ENCODE results near the gene SYNE3.
"Not testable (repeated sequence)": the region's sequence is repeated elsewhere in the genome, so short reads cannot be mapped to it uniquely, and the experiment has no call there.

SYNE3 gene

DNA sequence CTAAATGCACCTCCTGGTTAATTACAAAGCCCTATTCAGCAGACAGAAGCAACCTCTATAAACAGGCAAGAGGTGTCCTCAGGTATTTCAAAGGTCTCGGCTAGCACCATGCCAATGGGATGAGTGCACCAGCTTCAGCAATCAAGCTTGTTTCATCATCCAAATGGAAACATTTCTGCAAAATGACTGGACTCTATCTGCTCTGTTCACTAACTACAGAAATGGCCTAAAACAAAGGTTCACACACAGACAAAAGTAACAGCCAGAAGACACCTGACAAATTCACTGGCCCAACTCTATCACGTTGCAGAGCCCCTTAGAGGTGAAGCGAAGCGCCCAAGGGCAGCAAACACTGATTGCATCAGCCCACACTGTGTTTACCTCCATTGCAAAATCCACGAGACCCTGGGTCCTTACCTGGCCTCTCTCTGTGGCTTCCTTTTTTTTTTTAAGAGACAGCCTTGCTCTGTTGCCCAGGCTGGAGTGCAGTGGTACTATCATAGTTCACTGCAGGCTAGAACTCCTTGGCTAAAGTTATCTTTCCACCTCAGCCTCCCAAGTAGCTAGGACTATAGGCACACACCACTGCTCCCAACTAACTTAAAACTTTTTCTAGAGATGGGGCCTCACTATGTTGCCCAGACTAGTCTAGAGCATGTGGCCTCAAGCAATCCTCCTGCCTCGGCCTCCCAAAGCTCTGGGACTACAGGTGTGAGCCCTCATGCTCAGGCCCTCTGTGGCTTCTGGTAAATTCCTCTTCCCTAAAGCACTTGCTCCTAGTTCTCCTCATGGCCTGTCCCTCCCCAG, 8.5 kb upstream of the SYNE3 start:
- no peak for DNase-seq (ENCODE audit: low read depth in 2 of 2)

DNA sequence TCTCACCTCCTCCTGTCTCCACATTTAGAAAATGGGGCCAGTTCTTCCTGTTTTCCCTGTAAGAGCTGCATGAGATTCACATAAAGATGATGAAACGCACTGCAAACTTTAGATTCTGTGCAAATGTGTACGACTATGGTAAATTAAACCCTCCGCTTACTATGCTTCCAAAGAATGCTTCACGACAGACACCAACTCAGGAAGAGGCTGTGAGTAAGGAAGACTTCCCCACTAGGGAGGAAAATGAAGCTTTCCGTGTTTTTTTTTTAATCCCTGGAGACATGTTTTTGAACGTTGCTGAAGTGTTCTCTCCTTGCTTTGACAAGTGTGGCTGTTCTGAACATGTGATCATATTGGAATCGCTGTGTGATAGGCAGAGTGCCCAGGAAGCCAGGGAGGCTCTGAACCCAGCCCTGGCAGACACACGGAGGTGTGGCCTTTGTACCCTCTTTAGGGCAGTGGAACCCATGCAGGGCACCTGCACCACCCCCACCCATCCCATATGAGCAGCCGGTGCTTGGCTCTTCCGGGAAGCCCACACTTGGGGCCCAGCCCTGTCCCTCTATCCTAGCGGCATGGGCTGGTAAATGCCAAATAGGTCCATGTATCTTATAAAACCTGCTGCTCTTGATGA, 7.5 kb upstream of the SYNE3 start:
- no peak for DNase-seq (ENCODE audit: low read depth in 2 of 2)

- no peak for DNase-seq (ENCODE audit: low read depth in 2 of 2)
Measured at GRCh38 chr14:95523051-95523814, 6.8 kb upstream of the SYNE3 start.

- DNase-seq (ENCODE audit: low read depth in 2 of 2) = no peak
Measured at GRCh38 chr14:95522556-95522955, 6.1 kb upstream of the SYNE3 start.

GRCh38 chr14:95522116-95522515, 5.7 kb upstream of the SYNE3 start:
- DNase-seq (ENCODE audit: low read depth in 2 of 2) = no peak

- DNase-seq (ENCODE audit: low read depth in 2 of 2) = no peak
Measured at GRCh38 chr14:95521001-95521400, 4.6 kb upstream of the SYNE3 start.

DNA sequence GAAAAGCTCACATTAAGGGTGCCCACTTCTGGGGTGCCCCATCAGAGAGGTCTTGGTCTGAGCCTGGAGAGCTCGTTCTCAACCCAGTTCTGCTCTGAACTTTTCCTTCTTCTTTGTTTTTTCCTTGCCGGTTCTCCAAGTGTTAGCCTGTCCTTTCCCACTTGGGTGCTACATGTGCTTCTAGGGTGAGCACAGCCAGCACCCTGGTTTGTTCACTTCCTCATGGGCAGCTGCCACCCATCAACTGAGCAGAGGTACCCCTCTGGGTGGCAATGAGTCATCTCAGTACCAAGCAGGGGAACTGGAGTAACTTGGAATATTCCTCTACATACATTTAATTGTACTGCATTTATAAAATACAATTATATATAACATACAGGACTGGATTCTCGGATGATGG, 3.9 kb upstream of the SYNE3 start:
- no peak for DNase-seq (ENCODE audit: low read depth in 2 of 2)

DNA sequence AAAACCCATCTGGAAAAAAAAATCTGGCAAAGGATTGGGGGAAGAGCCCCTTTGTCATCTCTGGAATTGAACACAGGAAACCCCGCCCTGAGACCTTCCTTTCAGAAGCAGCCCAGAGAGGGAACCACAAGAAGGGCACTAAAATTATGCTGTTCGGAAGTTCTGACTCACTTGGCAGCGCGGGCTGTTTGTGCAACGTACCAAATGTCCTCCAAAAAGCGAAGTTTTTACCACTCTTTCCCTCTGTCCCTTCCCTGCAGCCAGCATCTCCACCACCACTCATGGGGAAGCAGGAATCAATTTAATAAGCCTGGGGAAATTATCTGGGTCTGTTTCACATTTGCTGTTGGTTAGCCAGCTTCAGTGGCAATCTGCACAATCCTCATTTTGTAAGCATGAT, 3.2 kb upstream of the SYNE3 start:
- peak; percentile 48 to 62 for DNase-seq (ENCODE audit: low read depth in 2 of 2)

DNA sequence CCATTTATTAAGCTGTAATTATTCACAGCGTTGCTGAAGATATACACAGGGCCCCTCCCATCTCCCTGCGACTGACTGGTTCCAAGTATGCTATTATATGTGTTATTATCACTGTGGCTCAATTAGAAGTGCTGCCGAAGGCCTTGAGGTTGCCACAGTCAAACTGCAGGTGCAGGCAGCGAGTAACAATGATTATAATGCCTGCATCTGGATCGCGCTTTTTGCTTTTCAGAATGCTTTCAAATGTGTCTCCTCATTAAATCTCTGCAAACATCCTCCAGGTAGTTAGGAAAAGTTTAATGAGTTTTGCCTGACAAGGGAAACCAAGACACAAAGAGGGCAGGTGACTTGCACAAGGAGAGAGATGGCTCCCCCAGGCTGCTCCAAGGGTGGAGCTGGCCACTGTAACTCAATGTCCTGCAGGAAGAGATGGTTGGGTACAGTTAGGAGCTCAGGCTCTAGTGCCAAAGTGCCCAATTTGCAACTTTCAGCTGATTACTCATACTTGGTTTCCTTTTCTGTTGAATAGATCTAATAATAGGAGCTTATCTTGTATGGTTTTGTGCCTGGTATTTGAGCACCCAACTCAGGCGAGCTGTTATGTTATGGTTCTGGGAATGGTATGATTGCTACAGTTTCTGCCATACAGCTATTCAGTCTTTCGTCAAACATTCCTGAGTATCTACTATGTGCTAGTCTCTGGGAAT, 1.7 kb upstream of the SYNE3 start:
- no peak for DNase-seq (ENCODE audit: low read depth in 2 of 2)

- DNase-seq (ENCODE audit: low read depth in 2 of 2) = peak; percentile 50 to 62
Measured at GRCh38 chr14:95515596-95516552, 576 bp downstream of the SYNE3 start.

GRCh38 chr14:95515080-95515489, 1.4 kb downstream of the SYNE3 start:
- no peak for DNase-seq (ENCODE audit: low read depth in 2 of 2)

DNA sequence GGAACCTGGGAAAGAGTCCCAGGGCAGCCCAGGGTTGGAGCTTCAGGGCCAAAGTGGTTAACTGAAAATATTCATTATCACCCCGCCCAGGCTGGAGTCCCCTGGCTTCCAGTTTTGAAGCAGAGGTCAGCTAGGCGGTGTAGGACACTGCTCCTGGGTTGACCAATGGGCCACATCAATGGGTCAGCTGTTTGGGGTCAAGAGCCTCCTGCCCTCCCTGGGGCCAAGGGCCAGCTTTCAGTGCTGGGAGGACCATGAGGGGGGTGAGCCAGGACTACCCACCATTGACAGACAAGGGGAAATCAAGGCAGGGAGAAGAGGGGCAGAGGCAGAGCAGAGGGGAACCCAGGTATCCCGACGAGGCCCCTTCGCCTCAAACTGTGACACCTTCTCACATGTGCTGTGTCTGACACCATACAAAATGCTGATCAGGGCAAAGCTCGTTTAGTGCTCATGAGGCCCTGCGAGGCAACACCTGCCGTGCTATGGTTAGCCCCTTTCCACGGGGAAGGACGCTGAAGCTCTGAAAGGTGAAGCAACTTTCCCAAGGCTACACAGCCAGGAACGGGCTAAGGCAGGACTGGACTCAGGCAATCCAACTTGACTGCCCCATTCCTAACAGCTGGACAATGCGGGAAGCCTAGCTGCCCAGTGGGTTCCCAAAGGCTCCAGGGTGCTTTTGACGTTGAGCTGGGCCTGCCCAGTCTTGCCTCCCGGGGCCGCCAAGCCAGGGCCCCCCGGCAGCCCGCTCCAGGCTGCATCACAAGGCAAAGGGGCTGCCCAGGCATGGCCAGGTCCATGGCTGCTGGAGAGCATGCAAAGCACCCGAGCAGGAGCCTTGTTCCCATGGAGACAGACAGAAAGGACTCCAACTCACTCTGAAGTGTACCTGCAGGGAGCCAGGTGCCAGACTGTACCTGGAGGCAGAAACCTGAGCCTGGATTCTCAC, 2.0 kb downstream of the SYNE3 start:
- DNase-seq (ENCODE audit: low read depth in 2 of 2) = no peak

DNA sequence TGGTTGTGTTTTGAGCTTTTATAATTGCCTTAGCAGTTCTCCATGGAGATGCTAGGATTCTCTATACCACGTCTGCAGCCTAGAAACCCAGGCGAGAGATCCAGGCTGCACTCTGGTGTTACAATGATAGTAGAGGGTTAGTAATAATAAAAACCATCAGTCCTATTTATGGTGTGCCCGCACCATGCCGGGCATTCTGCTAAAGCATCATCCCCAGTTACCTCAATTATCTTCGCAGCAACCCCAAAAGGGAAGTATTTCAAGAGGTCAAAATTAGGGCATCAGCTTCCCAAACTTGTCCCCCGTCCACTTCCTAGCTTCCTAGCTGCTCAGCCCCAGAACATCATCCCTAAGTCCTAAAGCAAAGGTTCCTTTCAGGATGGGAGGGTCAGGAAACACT, 3.2 kb downstream of the SYNE3 start:
- no peak for DNase-seq (ENCODE audit: low read depth in 2 of 2)

GRCh38 chr14:95511687-95512086, 4.8 kb downstream of the SYNE3 start:
- DNase-seq (ENCODE audit: low read depth in 2 of 2) = no peak

DNA sequence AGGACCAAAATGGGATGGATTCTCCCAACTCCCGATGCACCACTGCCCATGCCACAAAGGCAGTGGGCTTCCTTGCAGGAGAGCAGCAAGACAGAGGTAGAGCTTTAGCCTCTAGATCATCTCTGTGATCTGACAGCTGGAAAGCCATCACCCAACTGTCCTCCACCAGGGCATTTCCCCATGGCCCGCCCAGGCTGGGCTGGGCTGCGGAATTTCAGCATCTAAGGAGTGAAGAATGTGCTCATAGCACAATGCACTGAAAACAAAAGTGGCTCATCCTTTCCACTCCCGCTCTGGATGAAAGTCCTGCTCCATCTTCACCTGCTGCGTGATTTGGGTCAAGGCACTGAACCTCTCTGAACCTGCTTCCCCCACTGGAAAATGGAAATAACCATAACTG, 5.6 kb downstream of the SYNE3 start:
- DNase-seq (ENCODE audit: low read depth in 2 of 2) = no peak

DNA sequence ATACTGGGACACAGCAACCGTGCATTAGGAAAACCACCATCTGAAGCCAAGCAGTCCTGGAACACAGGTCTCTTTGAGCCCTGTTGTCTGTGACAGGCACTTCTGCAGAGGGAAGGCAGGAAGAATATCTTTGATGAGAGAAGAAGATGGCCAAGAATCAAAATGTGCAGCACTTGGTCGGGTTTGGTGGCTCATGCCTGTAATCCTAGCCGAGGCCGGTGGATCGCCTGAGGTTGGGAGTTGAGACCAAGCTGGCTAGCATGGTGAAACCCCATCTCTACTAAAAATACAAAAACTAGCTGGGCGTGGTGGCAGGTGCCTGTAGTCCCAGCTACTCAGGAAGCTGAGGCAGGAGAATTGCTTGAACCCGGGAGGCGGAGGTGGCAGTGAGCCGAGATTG, 6.1 kb downstream of the SYNE3 start:
- not testable (repeated sequence) for DNase-seq (ENCODE audit: low read depth in 2 of 2)

DNA sequence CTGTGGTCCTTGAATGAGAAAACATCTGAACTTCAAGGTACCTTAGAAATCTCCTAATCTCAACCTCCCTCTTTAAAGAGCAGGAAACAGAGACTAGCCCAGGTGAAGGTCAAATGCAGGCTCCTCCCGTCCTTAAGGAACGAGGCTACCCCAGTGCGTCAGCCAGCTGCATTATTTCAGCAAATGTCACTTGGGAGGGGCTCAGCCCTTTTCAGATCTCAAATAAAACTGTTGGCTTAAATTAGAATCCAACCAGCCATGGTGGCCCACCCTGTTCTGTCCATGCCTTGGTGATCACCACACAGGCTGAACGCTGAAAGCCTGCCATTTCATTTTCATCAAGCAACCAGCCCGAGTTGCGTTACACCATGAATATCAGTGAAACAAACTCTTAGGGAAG, 7.0 kb downstream of the SYNE3 start:
- no peak for DNase-seq (ENCODE audit: low read depth in 2 of 2)

DNA sequence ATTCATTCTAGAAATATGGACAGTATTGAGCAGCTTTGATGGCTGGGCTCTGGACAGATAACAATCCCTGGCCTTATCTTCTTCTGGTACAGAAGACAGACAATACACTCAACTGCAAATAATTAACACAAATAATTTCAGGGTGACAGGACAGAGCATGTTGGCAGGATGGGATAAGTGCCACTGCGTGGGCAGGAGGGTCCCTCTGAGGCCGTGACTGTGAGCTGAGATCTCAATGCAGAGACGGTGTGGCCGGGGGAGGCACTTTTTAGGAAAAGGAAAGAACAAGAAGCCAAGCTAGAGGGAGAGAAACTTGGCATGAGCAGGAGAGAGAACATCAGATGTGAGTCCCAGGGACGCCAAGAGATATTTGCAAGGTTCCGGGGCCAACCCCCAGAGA, 8.1 kb downstream of the SYNE3 start:
- DNase-seq (ENCODE audit: low read depth in 2 of 2) = no peak

DNA sequence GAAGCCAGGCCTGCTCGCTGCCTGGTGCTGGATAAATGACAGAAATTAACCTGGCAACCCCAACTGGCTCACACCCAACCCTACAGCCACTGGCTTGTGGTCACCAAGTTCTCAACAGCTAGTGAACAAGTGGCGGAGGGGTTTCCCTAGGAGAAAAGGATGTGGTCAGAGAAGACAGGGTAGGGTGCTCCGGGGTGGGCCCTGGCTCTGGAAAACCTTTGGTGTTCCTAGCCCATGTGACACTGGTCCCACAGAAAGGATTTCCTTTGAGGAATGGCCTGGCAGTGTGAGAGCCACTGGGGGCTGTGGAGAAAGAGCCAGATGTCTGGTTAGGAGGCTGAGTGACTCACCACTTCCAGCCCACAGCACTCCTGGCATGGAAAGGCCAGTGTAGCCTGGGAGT, 8.7 kb downstream of the SYNE3 start:
- no peak for DNase-seq (ENCODE audit: low read depth in 2 of 2)

GRCh38 chr14:95507174-95507573, 9.3 kb downstream of the SYNE3 start:
- no peak for DNase-seq (ENCODE audit: low read depth in 2 of 2)

All from activated CD8-positive, alpha-beta memory T cell treated with anti-CD3 and anti-CD28 coated beads for 4 hours (primary cell).